ENCODE data around the gene LRP8.

- TF ChIP-seq POLR2AphosphoS5 (IDR thresholded peaks at IDR 0.05; ENCODE audit: low read depth, low read length): no peak
- no peak for TF ChIP-seq POU2F2 (IDR thresholded peaks at IDR 0.05; ENCODE audit: low read depth, low read length)
- TF ChIP-seq POLR2A (IDR thresholded peaks at IDR 0.05; ENCODE audit: low read depth, low read length): no peak
- no peak for TF ChIP-seq TAF1 (IDR thresholded peaks at IDR 0.05; ENCODE audit: low read depth, low read length)
Measured at GRCh38 chr1:53210954-53211353, 116.9 kb downstream of the LRP8 start.

All from GM12891 (cell line).